ENCODE results near the gene KCTD10. TPM values are rescaled to one million over a fixed set of nuclear protein-coding genes. Genes with fewer than 3 reads are reported as not detected.

The KCTD10 gene
- total RNA-seq, 1 experiment from 2014 or later, result 55.2 TPM

DNA sequence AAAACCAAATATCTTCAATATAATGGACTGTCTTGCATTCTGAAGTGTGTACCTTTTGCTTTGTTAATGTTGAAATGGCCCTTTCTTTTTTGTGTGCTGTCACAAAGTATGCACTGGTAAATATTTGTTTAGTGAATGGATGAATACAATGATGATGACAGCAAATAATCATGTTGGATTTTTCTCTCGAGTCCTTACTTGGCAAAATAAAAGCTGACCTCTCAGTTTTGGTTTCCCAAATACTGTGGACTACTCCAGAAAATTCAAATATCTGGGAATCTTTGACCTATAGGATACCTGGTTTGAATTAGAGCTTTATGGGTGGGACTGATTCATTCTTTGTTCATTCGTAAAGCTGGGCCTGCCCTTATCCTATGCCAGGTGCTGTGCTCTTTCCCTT lies 5.8 kb upstream of the KCTD10 start:
- no peak for DNase-seq (ENCODE audit: low read depth, low spot score)
- Histone ChIP-seq H3K27me3 (ENCODE audit: control insufficient read depth, insufficient read depth, low read length) (no peaks in the 10 kb centered on the region), H3K27ac (ENCODE audit: low read length) (no peak overlapping the region), H3K4me3 (ENCODE audit: low read depth in 2 of 2, low read length in 2 of 2) (no peak overlapping the region), H3K4me1 (ENCODE audit: control insufficient read depth, insufficient read depth, low read length) (peaks cover 10% of the 10 kb centered on the region; the same call in 1 of the 2 replicates), H3K36me3 (ENCODE audit: control insufficient read depth, insufficient read depth, low read length) (peaks cover 2% of the 10 kb centered on the region; the same call in 1 of the 2 replicates), H3K9me3 (ENCODE audit: control insufficient read depth, insufficient read depth, low read depth, low read length) (no peaks in the 10 kb centered on the region)
- TF ChIP-seq TCF7L2 (IDR thresholded peaks at IDR 0.05; ENCODE audit: low read depth, low read length) (no peak), SIN3A (IDR thresholded peaks at IDR 0.05; ENCODE audit: borderline replicate concordance, insufficient read depth, low read depth, low read length) (no peak), POLR2AphosphoS5 (IDR thresholded peaks at IDR 0.05; ENCODE audit: low read depth, low read length) (no peak)
- TF ChIP-seq, protein P1, sequence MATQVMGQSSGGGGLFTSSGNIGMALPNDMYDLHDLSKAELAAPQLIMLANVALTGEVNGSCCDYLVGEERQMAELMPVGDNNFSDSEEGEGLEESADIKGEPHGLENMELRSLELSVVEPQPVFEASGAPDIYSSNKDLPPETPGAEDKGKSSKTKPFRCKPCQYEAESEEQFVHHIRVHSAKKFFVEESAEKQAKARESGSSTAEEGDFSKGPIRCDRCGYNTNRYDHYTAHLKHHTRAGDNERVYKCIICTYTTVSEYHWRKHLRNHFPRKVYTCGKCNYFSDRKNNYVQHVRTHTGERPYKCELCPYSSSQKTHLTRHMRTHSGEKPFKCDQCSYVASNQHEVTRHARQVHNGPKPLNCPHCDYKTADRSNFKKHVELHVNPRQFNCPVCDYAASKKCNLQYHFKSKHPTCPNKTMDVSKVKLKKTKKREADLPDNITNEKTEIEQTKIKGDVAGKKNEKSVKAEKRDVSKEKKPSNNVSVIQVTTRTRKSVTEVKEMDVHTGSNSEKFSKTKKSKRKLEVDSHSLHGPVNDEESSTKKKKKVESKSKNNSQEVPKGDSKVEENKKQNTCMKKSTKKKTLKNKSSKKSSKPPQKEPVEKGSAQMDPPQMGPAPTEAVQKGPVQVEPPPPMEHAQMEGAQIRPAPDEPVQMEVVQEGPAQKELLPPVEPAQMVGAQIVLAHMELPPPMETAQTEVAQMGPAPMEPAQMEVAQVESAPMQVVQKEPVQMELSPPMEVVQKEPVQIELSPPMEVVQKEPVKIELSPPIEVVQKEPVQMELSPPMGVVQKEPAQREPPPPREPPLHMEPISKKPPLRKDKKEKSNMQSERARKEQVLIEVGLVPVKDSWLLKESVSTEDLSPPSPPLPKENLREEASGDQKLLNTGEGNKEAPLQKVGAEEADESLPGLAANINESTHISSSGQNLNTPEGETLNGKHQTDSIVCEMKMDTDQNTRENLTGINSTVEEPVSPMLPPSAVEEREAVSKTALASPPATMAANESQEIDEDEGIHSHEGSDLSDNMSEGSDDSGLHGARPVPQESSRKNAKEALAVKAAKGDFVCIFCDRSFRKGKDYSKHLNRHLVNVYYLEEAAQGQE (IDR thresholded peaks at IDR 0.05; ENCODE audit: insufficient read depth in 1 of 2, low read depth in 2 of 2, low read length in 1 of 2), result no peak
- TF ChIP-seq, protein P2, sequence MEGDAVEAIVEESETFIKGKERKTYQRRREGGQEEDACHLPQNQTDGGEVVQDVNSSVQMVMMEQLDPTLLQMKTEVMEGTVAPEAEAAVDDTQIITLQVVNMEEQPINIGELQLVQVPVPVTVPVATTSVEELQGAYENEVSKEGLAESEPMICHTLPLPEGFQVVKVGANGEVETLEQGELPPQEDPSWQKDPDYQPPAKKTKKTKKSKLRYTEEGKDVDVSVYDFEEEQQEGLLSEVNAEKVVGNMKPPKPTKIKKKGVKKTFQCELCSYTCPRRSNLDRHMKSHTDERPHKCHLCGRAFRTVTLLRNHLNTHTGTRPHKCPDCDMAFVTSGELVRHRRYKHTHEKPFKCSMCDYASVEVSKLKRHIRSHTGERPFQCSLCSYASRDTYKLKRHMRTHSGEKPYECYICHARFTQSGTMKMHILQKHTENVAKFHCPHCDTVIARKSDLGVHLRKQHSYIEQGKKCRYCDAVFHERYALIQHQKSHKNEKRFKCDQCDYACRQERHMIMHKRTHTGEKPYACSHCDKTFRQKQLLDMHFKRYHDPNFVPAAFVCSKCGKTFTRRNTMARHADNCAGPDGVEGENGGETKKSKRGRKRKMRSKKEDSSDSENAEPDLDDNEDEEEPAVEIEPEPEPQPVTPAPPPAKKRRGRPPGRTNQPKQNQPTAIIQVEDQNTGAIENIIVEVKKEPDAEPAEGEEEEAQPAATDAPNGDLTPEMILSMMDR (IDR thresholded peaks at IDR 0.05), result no peak
- no peak for ATAC-seq
- in situ Hi-C loops (cut with HindIII; ENCODE audit: low pct_unique_long_range_greater_than_20kb, low sequenced_read_pairs) (no loop called here), intact Hi-C loops (cut with micrococcal nuclease; ENCODE audit: unreplicated experiment) (no loop called here)
- ChIA-PET POLR2A (no interaction called here), CTCF (interaction anchor here (0.5 kb wide), 1 partner anchor 634 kb away, joined by 3 read pairs; no protein-coding TSS in a partner anchor)
- BruUV-seq (replicated peaks), result no TSS peak

DNA sequence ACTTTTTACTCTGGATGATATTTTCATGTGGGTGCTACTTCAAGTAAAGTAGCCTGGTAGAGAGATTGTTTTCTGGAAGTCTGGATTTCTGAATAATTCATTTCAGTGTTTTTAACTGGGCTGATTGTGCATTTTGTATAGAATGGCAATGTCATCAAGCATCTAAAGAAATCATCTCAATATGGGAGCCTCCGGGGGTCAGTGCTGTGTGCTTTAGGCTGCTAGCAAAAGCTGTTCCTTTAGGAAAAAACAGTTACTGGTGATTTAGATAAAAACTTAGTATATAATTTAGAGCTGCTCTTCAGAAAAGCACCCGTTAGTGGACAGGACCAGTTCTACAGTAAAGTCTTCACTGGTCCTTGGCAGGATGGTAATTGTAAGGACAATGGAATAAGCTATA lies 5.4 kb upstream of the KCTD10 start:
- in situ Hi-C loops (cut with HindIII; ENCODE audit: low pct_unique_long_range_greater_than_20kb, low sequenced_read_pairs) (no loop called here), intact Hi-C loops (cut with micrococcal nuclease; ENCODE audit: unreplicated experiment) (no loop called here)
- Histone ChIP-seq H3K4me3 (ENCODE audit: low read depth in 2 of 2, low read length in 2 of 2) (no peak overlapping the region), H3K27ac (ENCODE audit: low read length) (no peak overlapping the region), H3K9me3 (ENCODE audit: control insufficient read depth, insufficient read depth, low read depth, low read length) (no peaks in the 10 kb centered on the region), H3K4me1 (ENCODE audit: control insufficient read depth, insufficient read depth, low read length) (peaks cover 10% of the 10 kb centered on the region; the same call in 1 of the 2 replicates), H3K27me3 (ENCODE audit: control insufficient read depth, insufficient read depth, low read length) (no peaks in the 10 kb centered on the region), H3K36me3 (ENCODE audit: control insufficient read depth, insufficient read depth, low read length) (peaks cover 2% of the 10 kb centered on the region; the same call in 1 of the 2 replicates)
- TF ChIP-seq, protein P1 (IDR thresholded peaks at IDR 0.05; ENCODE audit: insufficient read depth in 1 of 2, low read depth in 2 of 2, low read length in 1 of 2), result no peak
- TF ChIP-seq POLR2AphosphoS5 (IDR thresholded peaks at IDR 0.05; ENCODE audit: low read depth, low read length) (no peak), TCF7L2 (IDR thresholded peaks at IDR 0.05; ENCODE audit: low read depth, low read length) (no peak), SIN3A (IDR thresholded peaks at IDR 0.05; ENCODE audit: borderline replicate concordance, insufficient read depth, low read depth, low read length) (no peak)
- TF ChIP-seq, protein P2 (IDR thresholded peaks at IDR 0.05), result no peak
- CTCF ChIA-PET, result interaction anchor here (0.5 kb wide), 1 partner anchor 635 kb away, joined by 3 read pairs; no protein-coding TSS in a partner anchor
- BruUV-seq (replicated peaks), result no TSS peak
- POLR2A ChIA-PET, result no interaction called here
- no peak for DNase-seq (ENCODE audit: low read depth, low spot score)
- ATAC-seq, result no peak

Measured in Panc1 (cell line).